HPDE6-E6E7 (cell line): ENCODE measurements around the gene PHACTR4.
"Not testable (repeated sequence)": the region's sequence is repeated elsewhere in the genome, so short reads cannot be mapped to it uniquely, and the experiment has no call there.

Experiments
- DNase-seq: peaks from one replicate; pipeline ENCODE4 v3.0.0; 2011; ENCODE audit warnings: missing footprints; ENCODE audit errors: extremely low spot score

The PHACTR4 gene

GRCh38 chr1:28521502-28522164 lies 152.1 kb downstream of the PHACTR4 start:
- DNase-seq: no peak

DNA sequence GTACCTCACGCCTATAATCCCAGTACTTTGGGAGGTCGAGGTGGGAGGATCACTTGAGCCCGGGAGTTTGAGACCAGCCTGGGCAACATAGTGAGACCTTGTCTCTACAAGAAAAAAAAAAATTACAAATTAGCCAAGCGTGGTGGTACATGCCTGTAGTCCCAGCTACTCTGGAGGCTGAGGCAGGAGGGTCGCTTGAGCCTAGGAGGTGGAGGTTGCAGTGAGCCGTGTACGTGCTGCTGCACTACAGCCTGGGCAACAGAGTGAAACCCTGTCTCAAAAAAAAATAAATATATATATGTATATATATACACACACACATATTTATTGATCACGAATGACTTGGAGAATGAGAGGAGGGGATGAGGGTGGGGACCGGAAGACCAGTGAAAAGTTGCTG lies 153.0 kb downstream of the PHACTR4 start:
- DNase-seq: not testable (repeated sequence)

DNA sequence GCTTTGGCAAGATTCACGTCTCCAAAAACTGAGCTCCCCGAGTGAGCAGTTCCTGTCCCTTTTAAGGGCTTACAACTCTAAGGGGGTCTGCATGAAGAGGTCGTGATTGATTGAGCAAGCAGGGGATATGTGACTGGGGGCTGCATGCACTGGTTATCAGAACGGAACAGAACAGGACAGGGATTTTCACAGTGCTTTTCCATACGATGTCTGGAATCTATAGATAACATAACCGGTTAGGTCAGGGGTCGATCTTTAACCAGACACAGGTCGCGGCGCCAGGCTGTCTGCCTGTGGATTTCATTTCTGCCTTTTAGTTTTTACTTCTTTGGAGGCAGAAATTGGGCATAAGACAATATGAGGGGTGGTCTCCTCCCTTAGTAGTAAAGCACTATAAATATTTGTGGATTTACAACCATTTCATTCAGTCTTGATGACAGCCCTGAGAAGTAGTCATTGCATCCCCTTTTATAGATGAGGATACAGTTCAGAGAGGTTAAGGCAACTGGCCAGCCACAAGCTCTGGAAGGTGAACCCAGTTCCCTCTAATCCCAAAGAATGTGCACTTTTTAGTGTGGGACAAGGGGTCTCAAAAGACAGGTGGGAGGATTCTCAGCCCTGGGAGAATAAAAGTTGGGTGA lies 155.6 kb downstream of the PHACTR4 start:
- DNase-seq: not testable (repeated sequence)

GRCh38 chr1:28526886-28527285 lies 157.3 kb downstream of the PHACTR4 start:
- DNase-seq: no peak

GRCh38 chr1:28530456-28530855 lies 160.9 kb downstream of the PHACTR4 start:
- no peak for DNase-seq

DNA sequence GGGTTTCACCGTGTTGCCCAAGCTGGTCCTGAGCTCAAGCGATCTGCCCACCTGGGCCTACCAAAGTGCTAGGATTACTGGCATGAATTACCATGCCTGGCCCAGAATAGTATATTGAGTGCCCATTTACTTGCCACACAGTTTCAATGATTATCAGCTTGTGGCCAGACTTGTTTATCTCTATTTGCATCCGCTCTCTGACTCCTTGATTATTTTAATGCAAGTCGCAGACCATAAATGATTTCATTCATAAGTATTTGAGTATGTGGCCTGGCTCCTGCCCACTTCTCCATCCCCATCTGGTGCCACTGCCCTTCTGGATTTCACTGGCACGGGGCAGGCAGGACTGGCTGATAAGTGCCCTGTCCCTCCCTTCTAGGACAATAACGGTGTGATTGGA lies 165.1 kb downstream of the PHACTR4 start:
- DNase-seq: no peak

GRCh38 chr1:28535180-28535579 lies 165.6 kb downstream of the PHACTR4 start:
- no peak for DNase-seq

DNA sequence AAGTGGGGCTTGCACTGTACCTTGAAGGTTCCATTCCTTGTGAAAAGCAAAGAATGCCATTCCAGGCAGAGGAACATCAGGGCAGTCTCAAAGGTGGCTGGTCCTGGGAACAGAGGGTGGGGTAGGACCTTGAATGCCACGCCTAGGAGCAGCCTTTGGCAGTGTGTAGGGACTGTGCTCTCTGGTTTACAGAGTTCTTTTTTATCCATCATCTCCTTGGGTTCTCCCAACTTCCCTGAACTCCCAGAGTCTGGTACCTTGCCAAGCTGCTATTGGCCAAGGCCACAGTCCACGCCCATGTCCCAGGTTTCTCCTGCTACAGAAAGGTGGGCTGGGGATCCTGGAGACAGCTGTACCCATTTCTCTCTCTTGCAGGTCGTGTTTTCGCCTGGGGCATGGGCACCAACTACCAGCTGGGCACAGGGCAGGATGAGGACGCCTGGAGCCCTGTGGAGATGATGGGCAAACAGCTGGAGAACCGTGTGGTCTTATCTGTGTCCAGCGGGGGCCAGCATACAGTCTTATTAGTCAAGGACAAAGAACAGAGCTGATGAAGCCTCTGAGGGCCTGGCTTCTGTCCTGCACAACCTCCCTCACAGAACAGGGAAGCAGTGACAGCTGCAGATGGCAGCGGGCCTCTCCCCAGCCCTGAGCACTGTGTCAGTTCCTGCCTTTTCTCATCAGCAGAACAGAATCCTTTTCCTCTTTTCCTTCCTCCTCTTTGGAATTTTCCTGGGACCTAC lies 168.1 kb downstream of the PHACTR4 start:
- no peak for DNase-seq

- no peak for DNase-seq
These were observed 168.7 kb downstream of the PHACTR4 start for GRCh38 chr1:28538286-28538685.

GRCh38 chr1:28540651-28541050 lies 171.1 kb downstream of the PHACTR4 start:
- no peak for DNase-seq

GRCh38 chr1:28541414-28542015 lies 172.0 kb downstream of the PHACTR4 start:
- DNase-seq: not testable (repeated sequence)

- no peak for DNase-seq
These were observed 175.7 kb downstream of the PHACTR4 start for GRCh38 chr1:28545246-28545628.

- DNase-seq: no peak
These were observed 178.8 kb downstream of the PHACTR4 start for GRCh38 chr1:28548318-28548717.
